ENCODE data around the gene FIGN. TPM values are rescaled to one million over a fixed set of nuclear protein-coding genes. Genes with fewer than 3 reads are reported as not detected.

The FIGN gene
- total RNA-seq, result 4.3 TPM

- intact Hi-C loops (cut with DNase I), result loop anchor here (2.0 to 10.0 kb wide), 6 partner anchors 35 to 389 kb away; no protein-coding TSS in a partner anchor
- H3K36me3 ChIP-seq, result no peaks in the 10 kb centered on the region
- peak within 1 kb of the TSS; percentile 77 to 96 for H3K4me3 ChIP-seq
- no peaks in the 10 kb centered on the region for H3K9me3 ChIP-seq
- no peaks in the 10 kb centered on the region for H3K27me3 ChIP-seq
- no peak for TF ChIP-seq CTCF (IDR thresholded peaks at IDR 0.05)
- DNase-seq (ENCODE audit: low spot score in 2 of 2), result peak; percentile 22 to 89
- H3K27ac ChIP-seq, result peak within 1 kb of the TSS; percentile 96 to 99
- H3K4me1 ChIP-seq, result peaks cover 0 to 2% of the 10 kb centered on the region in 2 donors
Measured at GRCh38 chr2:163735685-163736432, at the start of gene FIGN. FIGN (minus strand) TSS chr2:163736008; CDS start chr2:163734927, 1,081 bp downstream.

- Histone ChIP-seq H3K36me3 (no peaks in the 10 kb centered on the region), H3K27me3 (no peaks in the 10 kb centered on the region), H3K9me3 (no peaks in the 10 kb centered on the region), H3K4me3 (no peak overlapping the region), H3K4me1 (no peaks in the 10 kb centered on the region), H3K27ac (no peak overlapping the region)
- intact Hi-C loops (cut with DNase I), result no loop called here
- no peak for DNase-seq (ENCODE audit: low spot score in 2 of 2)
- no peak for TF ChIP-seq CTCF (IDR thresholded peaks at IDR 0.05)
Measured at GRCh38 chr2:163785162-163785561, 49.4 kb upstream of the FIGN start.

GRCh38 chr2:163779970-163780597 lies 44.3 kb upstream of the FIGN start:
- DNase-seq (ENCODE audit: low spot score in 2 of 2), result no peak
- H3K9me3 ChIP-seq, result no peaks in the 10 kb centered on the region
- no peaks in the 10 kb centered on the region for H3K27me3 ChIP-seq
- H3K4me1 ChIP-seq, result peaks cover 0 to 9% of the 10 kb centered on the region in 2 donors
- no peak for TF ChIP-seq CTCF (IDR thresholded peaks at IDR 0.05)
- no peaks in the 10 kb centered on the region for H3K36me3 ChIP-seq
- intact Hi-C loops (cut with DNase I), result loop anchor here (5.0 kb wide), 1 partner anchor 433 kb away; no protein-coding TSS in a partner anchor
- H3K27ac ChIP-seq, result no peak overlapping the region
- no peak overlapping the region for H3K4me3 ChIP-seq

- no peak for TF ChIP-seq CTCF (IDR thresholded peaks at IDR 0.05)
- no peak overlapping the region for H3K27ac ChIP-seq
- DNase-seq (ENCODE audit: low spot score in 2 of 2), result peak in 1 of 2 donors; percentile 67
- intact Hi-C loops (cut with DNase I), result loop anchor here (5.0 kb wide), 1 partner anchor 431 kb away; no protein-coding TSS in a partner anchor
- H3K9me3 ChIP-seq, result no peaks in the 10 kb centered on the region
- H3K4me3 ChIP-seq, result no peak overlapping the region
- no peaks in the 10 kb centered on the region for H3K27me3 ChIP-seq
- H3K4me1 ChIP-seq, result peaks cover 0 to 10% of the 10 kb centered on the region in 2 donors
- no peaks in the 10 kb centered on the region for H3K36me3 ChIP-seq
Measured at GRCh38 chr2:163778045-163778781, 42.4 kb upstream of the FIGN start.

- no peaks in the 10 kb centered on the region for H3K27me3 ChIP-seq
- intact Hi-C loops (cut with DNase I), result loop anchor here (5.0 kb wide), 1 partner anchor 428 kb away; no protein-coding TSS in a partner anchor
- no peak overlapping the region for H3K4me3 ChIP-seq
- TF ChIP-seq CTCF (IDR thresholded peaks at IDR 0.05), result no peak
- H3K9me3 ChIP-seq, result no peaks in the 10 kb centered on the region
- H3K27ac ChIP-seq, result peak overlapping the region in 1 of 2 donors; percentile 65
- no peaks in the 10 kb centered on the region for H3K36me3 ChIP-seq
- peaks cover 0 to 10% of the 10 kb centered on the region in 2 donors for H3K4me1 ChIP-seq
- no peak for DNase-seq (ENCODE audit: low spot score in 2 of 2)
Measured at GRCh38 chr2:163775304-163775703, 39.5 kb upstream of the FIGN start.
